WERI-Rb-1 (cell line): ENCODE measurements around the gene MRPL24.

Source experiments
- DNase-seq: peaks from one replicate; pipeline ENCODE4 v3.0.0-alpha.2; 2020
- H3K27ac ChIP-seq: fragments of 250-450 bp; sonication (Bioruptor Pico); 2 replicates; pipeline ENCODE4 v1.5.1; 2020; ENCODE audit warnings: mild to moderate bottlenecking, moderate library complexity
- H3K27me3 ChIP-seq: fragments of 250-450 bp; sonication (Bioruptor Pico); 2 replicates; pipeline ENCODE4 v1.5.1; 2021; ENCODE audit warnings: mild to moderate bottlenecking, low read depth, moderate library complexity; ENCODE audit not compliant: insufficient read depth, severe bottlenecking
- H3K36me3 ChIP-seq: fragments of 250-450 bp; sonication (Bioruptor Pico); 2 replicates; pipeline ENCODE4 v1.5.1; 2020; ENCODE audit warnings: mild to moderate bottlenecking, moderate library complexity
- H3K4me3 ChIP-seq: 2 replicates; pipeline ENCODE4 v1.5.1; 2011; ENCODE audit warnings: low read depth, mild to moderate bottlenecking, control low read depth, low read length
- H3K9me3 ChIP-seq: fragments of 250-450 bp; sonication (Bioruptor Pico); 2 replicates; pipeline ENCODE4 v1.5.1; 2021; ENCODE audit warnings: mild to moderate bottlenecking, moderate library complexity; ENCODE audit not compliant: severe bottlenecking
- CTCF ChIP-seq: IDR thresholded peaks from 2 replicates; pipeline ENCODE4 v1.5.1; 2011; ENCODE audit warnings: low read depth, mild to moderate bottlenecking, control low read depth, inconsistent platforms, low read length

Gene MRPL24

GRCh38 chr1:156740741-156741480, at the start of gene MRPL24:
Gene MRPL24 (minus strand): TSS chr1:156741088. CDS start chr1:156738704, 2,384 bp downstream.
- peak within 1 kb of the TSS; percentile 77 for H3K27ac ChIP-seq

GRCh38 chr1:156789621-156790318, 48.9 kb upstream of the MRPL24 start:
- Histone ChIP-seq H3K36me3 (peaks cover 84% of the 10 kb centered on the region), H3K27me3 (no peaks in the 10 kb centered on the region), H3K4me3 (no peak overlapping the region), H3K27ac (no peak overlapping the region), H3K9me3 (no peaks in the 10 kb centered on the region)
- TF ChIP-seq CTCF = no peak
- DNase-seq = no peak

More at GRCh38 chr1:156740741-156741480, at the start of gene MRPL24:
- Histone ChIP-seq H3K27me3 (no peaks in the 10 kb centered on the region), H3K36me3 (peaks cover 63% of the 10 kb centered on the region), H3K4me3 (peak within 1 kb of the TSS; percentile 67), H3K9me3 (no peaks in the 10 kb centered on the region)
- TF ChIP-seq CTCF = no peak
- DNase-seq = peak; percentile 100

GRCh38 chr1:156788136-156788535, 47.2 kb upstream of the MRPL24 start:
- DNase-seq = no peak
- no peaks in the 10 kb centered on the region for H3K27me3 ChIP-seq
- peaks cover 84% of the 10 kb centered on the region for H3K36me3 ChIP-seq
- no peak overlapping the region for H3K4me3 ChIP-seq
- TF ChIP-seq CTCF = no peak
- no peaks in the 10 kb centered on the region for H3K9me3 ChIP-seq
- H3K27ac ChIP-seq = no peak overlapping the region

GRCh38 chr1:156786640-156787039, 45.8 kb upstream of the MRPL24 start:
- Histone ChIP-seq H3K4me3 (no peak overlapping the region), H3K27ac (no peak overlapping the region), H3K27me3 (no peaks in the 10 kb centered on the region), H3K36me3 (peaks cover 84% of the 10 kb centered on the region), H3K9me3 (no peaks in the 10 kb centered on the region)
- DNase-seq = no peak
- no peak for TF ChIP-seq CTCF

- no peak for DNase-seq
- H3K27ac ChIP-seq = no peak overlapping the region
- H3K27me3 ChIP-seq = no peaks in the 10 kb centered on the region
- H3K9me3 ChIP-seq = no peaks in the 10 kb centered on the region
- no peak overlapping the region for H3K4me3 ChIP-seq
- H3K36me3 ChIP-seq = peaks cover 84% of the 10 kb centered on the region
- no peak for TF ChIP-seq CTCF
Observed at GRCh38 chr1:156785458-156785857, 44.6 kb upstream of the MRPL24 start.
